GM23248 (cell line): ENCODE measurements around the gene C16orf82. TPM values are rescaled to one million over a fixed set of nuclear protein-coding genes. Genes with fewer than 3 reads are reported as not detected.

Experiments used
- DNase-seq: peaks from one replicate; pipeline ENCODE4 v3.0.0-alpha.2; 2015
- H2AFZ ChIP-seq: fragments of 200-600 bp; sonication (generic); 2 replicates; pipeline ENCODE4 v1.6.1; 2016; ENCODE audit warnings: antibody characterized with exemption
- H3F3A ChIP-seq: fragments of 200-600 bp; sonication (generic); 2 replicates; pipeline ENCODE4 v1.6.1; 2016; ENCODE audit warnings: mild to moderate bottlenecking, antibody characterized with exemption, mixed run types; ENCODE audit not compliant: insufficient read depth
- H3K27ac ChIP-seq: fragments of 200-600 bp; sonication (generic); 2 replicates; pipeline ENCODE4 v1.5.1; 2016; ENCODE audit warnings: mild to moderate bottlenecking
- H3K27me3 ChIP-seq: fragments of 200-600 bp; sonication (generic); replicated peaks from 2 replicates; pipeline ENCODE4 v1.6.1; 2016; ENCODE audit warnings: mild to moderate bottlenecking; ENCODE audit not compliant: insufficient read depth
- H3K36me3 ChIP-seq: fragments of 200-600 bp; sonication (generic); 2 replicates; pipeline ENCODE4 v1.6.1; 2016; ENCODE audit warnings: low read depth, mild to moderate bottlenecking
- H3K4me1 ChIP-seq: fragments of 200-600 bp; sonication (generic); 2 replicates; pipeline ENCODE4 v1.6.1; 2016; ENCODE audit warnings: mild to moderate bottlenecking; ENCODE audit not compliant: insufficient read depth
- H3K4me2 ChIP-seq: fragments of 200-600 bp; sonication (generic); one replicate; pipeline ENCODE4 v1.6.1; 2016; ENCODE audit warnings: mild to moderate bottlenecking; ENCODE audit not compliant: unreplicated experiment
- H3K4me3 ChIP-seq: fragments of 200-600 bp; sonication (generic); 2 replicates; pipeline ENCODE4 v1.5.1; 2016; ENCODE audit warnings: mild to moderate bottlenecking
- H3K79me2 ChIP-seq: fragments of 200-600 bp; sonication (generic); 2 replicates; pipeline ENCODE4 v1.6.1; 2016; ENCODE audit warnings: mild to moderate bottlenecking; ENCODE audit not compliant: insufficient read depth
- H3K9ac ChIP-seq: fragments of 200-600 bp; sonication (generic); 2 replicates; pipeline ENCODE4 v1.6.1; 2016; ENCODE audit warnings: mild to moderate bottlenecking
- H3K9me2 ChIP-seq: fragments of 200-600 bp; sonication (generic); 2 replicates; pipeline ENCODE4 v1.6.1; 2016; ENCODE audit warnings: mixed run types, mild to moderate bottlenecking, moderate library complexity; ENCODE audit not compliant: insufficient read depth
- H3K9me3 ChIP-seq: fragments of 200-600 bp; sonication (generic); one replicate; pipeline ENCODE4 v1.6.1; 2017; ENCODE audit warnings: low read depth
- H4K20me1 ChIP-seq: fragments of 200-600 bp; sonication (generic); 2 replicates; pipeline ENCODE4 v1.6.0; 2016; ENCODE audit not compliant: insufficient read depth
- EZH2 ChIP-seq: fragments of 200-600 bp; sonication (generic); IDR thresholded peaks from 2 replicates; pipeline ENCODE4 v1.6.1; 2018; ENCODE audit warnings: antibody characterized with exemption, mild to moderate bottlenecking; ENCODE audit not compliant: insufficient read depth, poor library complexity, severe bottlenecking
- EZH2phosphoT487 ChIP-seq: fragments of 200-600 bp; sonication (generic); IDR thresholded peaks from 2 replicates; pipeline ENCODE4 v1.6.1; 2018; ENCODE audit warnings: antibody characterized with exemption, moderate library complexity, mild to moderate bottlenecking, low read depth; ENCODE audit not compliant: insufficient read depth
- WGBS, 2 experiments: methylation state at CpG; one replicate each; pipeline ENCODE4 v1.1.6; 2015 to 2017; ENCODE audit warnings: low lambda C conversion rate in 2 of 2, low coverage in 1 of 2; ENCODE audit errors: missing lambda C conversion rate in 2 of 2; 5-methylcytosine and 5-hydroxymethylcytosine counted together
- in situ Hi-C: fragments of 300-500 bp; cut with MboI; formaldehyde crosslinking; loops from 2 replicates; pipeline ENCODE4 v1.15.0; 2020
- polyA plus RNA-seq: library from polyadenylated mRNA; unstranded; fragments of >200 nt; fragmentation: Nextera tagmentation; extraction: Ambion mirVana; gene quantifications from 2 replicates; pipeline ENCODE4 v1.2.1, GENCODE V29; 2016
- total RNA-seq: library from RNA; depleted of rRNA; stranded (reverse); fragments of >200 nt; shearing (Covaris generic); gene quantifications from 2 replicates; pipeline ENCODE4 v1.2.3, GENCODE V29; 2014

C16orf82 gene
- total and polyA plus RNA-seq, 2 experiments from 2014 or later, result not detected

GRCh38 chr16:27053996-27054395 lies 12.7 kb upstream of the C16orf82 start:
- Histone ChIP-seq H3K79me2 (no peaks in the 10 kb centered on the region), H3K36me3 (no peaks in the 10 kb centered on the region), H4K20me1 (no peaks in the 10 kb centered on the region), H3K9me2 (no peaks in the 10 kb centered on the region), H3K4me2 (no peak overlapping the region), H3K9me3 (no peaks in the 10 kb centered on the region), H3K4me3 (no peak overlapping the region), H3K27ac (no peak overlapping the region), H3F3A (no peaks in the 10 kb centered on the region), H2AFZ (no peak overlapping the region), H3K9ac (no peak overlapping the region), H3K4me1 (no peaks in the 10 kb centered on the region), H3K27me3 (no peaks in the 10 kb centered on the region)
- DNase-seq, result no peak
- in situ Hi-C loops, result no loop called here
- 78 to 86% methylated on average over 3 of the region's 3 CpGs for WGBS, 2 experiments
- no peak for TF ChIP-seq EZH2
- no peak for TF ChIP-seq EZH2phosphoT487

GRCh38 chr16:27058299-27058698 lies 8.4 kb upstream of the C16orf82 start:
- no peaks in the 10 kb centered on the region for H3K27me3 ChIP-seq
- WGBS, 2 experiments, result 6 to 9% methylated on average over 3 of the region's 3 CpGs

GRCh38 chr16:27070776-27071175 lies 4.0 kb downstream of the C16orf82 start:
- Histone ChIP-seq H3K79me2 (no peaks in the 10 kb centered on the region), H3K36me3 (no peaks in the 10 kb centered on the region), H3K9me3 (no peaks in the 10 kb centered on the region), H3K4me3 (no peak overlapping the region), H3K9me2 (no peaks in the 10 kb centered on the region), H3K4me2 (no peak overlapping the region), H4K20me1 (no peaks in the 10 kb centered on the region), H3K27ac (no peak overlapping the region), H3K4me1 (no peaks in the 10 kb centered on the region), H3K9ac (no peak overlapping the region), H3F3A (no peaks in the 10 kb centered on the region), H2AFZ (no peak overlapping the region), H3K27me3 (peaks cover 2% of the 10 kb centered on the region; the same call in 1 of the 2 replicates)
- in situ Hi-C loops, result no loop called here
- WGBS, 2 experiments, result 36 to 45% methylated on average over 6 of the region's 6 CpGs
- TF ChIP-seq EZH2phosphoT487 (no peak), EZH2 (no peak)
- no peak for DNase-seq

More at GRCh38 chr16:27058299-27058698, 8.4 kb upstream of the C16orf82 start:
- TF ChIP-seq EZH2 (no peak), EZH2phosphoT487 (no peak)
- H3K79me2 ChIP-seq, result no peaks in the 10 kb centered on the region
- H3F3A ChIP-seq, result no peaks in the 10 kb centered on the region
- no peak for DNase-seq
- H3K4me2 ChIP-seq, result no peak overlapping the region
- no peaks in the 10 kb centered on the region for H3K4me1 ChIP-seq
- H3K27ac ChIP-seq, result no peak overlapping the region
- H4K20me1 ChIP-seq, result no peaks in the 10 kb centered on the region
- in situ Hi-C loops, result no loop called here
- H2AFZ ChIP-seq, result no peak overlapping the region
- H3K9me2 ChIP-seq, result no peaks in the 10 kb centered on the region
- H3K4me3 ChIP-seq, result no peak overlapping the region
- no peak overlapping the region for H3K9ac ChIP-seq
- H3K9me3 ChIP-seq, result no peaks in the 10 kb centered on the region
- no peaks in the 10 kb centered on the region for H3K36me3 ChIP-seq

GRCh38 chr16:27073733-27074132 lies 7.0 kb downstream of the C16orf82 start:
- Histone ChIP-seq H2AFZ (no peak overlapping the region), H3K4me1 (no peaks in the 10 kb centered on the region), H3F3A (no peaks in the 10 kb centered on the region), H3K27ac (no peak overlapping the region), H3K4me2 (no peak overlapping the region), H3K27me3 (no peaks in the 10 kb centered on the region), H3K9me2 (no peaks in the 10 kb centered on the region), H4K20me1 (no peaks in the 10 kb centered on the region), H3K4me3 (no peak overlapping the region), H3K9me3 (no peaks in the 10 kb centered on the region), H3K36me3 (no peaks in the 10 kb centered on the region), H3K79me2 (no peaks in the 10 kb centered on the region), H3K9ac (no peak overlapping the region)
- no peak for TF ChIP-seq EZH2phosphoT487
- TF ChIP-seq EZH2, result no peak
- 67 to 68% methylated on average over 11 of the region's 11 CpGs for WGBS, 2 experiments
- DNase-seq, result no peak
- in situ Hi-C loops, result no loop called here

- in situ Hi-C loops, result no loop called here
- H3F3A ChIP-seq, result no peaks in the 10 kb centered on the region
- H4K20me1 ChIP-seq, result no peaks in the 10 kb centered on the region
- no peak overlapping the region for H3K4me2 ChIP-seq
- peaks cover 16% of the 10 kb centered on the region for H3K27me3 ChIP-seq
- H2AFZ ChIP-seq, result no peak overlapping the region
- TF ChIP-seq EZH2phosphoT487 (no peak), EZH2 (no peak)
- H3K27ac ChIP-seq, result no peak overlapping the region
- H3K9me2 ChIP-seq, result no peaks in the 10 kb centered on the region
- H3K9ac ChIP-seq, result no peak overlapping the region
- H3K79me2 ChIP-seq, result no peaks in the 10 kb centered on the region
- H3K9me3 ChIP-seq, result no peaks in the 10 kb centered on the region
- DNase-seq, result peak; percentile 19
- no peaks in the 10 kb centered on the region for H3K36me3 ChIP-seq
- WGBS, 2 experiments, result 22 to 28% methylated on average over 4 of the region's 4 CpGs
- no peak overlapping the region for H3K4me3 ChIP-seq
- H3K4me1 ChIP-seq, result no peaks in the 10 kb centered on the region
These were observed 14.2 kb downstream of the C16orf82 start for GRCh38 chr16:27080895-27081294.
